GM12878 (cell line): ENCODE data around the gene KCNA2. TPM values are rescaled to one million over a fixed set of nuclear protein-coding genes. Genes with fewer than 3 reads are reported as not detected.

Experiments
- BHLHE40 ChIP-seq, 2 experiments: fragments of 450-650 bp in 1 of 2; IDR thresholded peaks; 2 replicates each; pipeline ENCODE4 v1.6.1; 2011 to 2017; ENCODE audit warnings: low read depth in 2 of 2, borderline replicate concordance in 1 of 2, improper control_type of control experiment in 1 of 2, low read length in 1 of 2, mild to moderate bottlenecking in 1 of 2
- BMI1 ChIP-seq: fragments of 450-650 bp; IDR thresholded peaks from 2 replicates; pipeline ENCODE4 v1.6.1; 2016; ENCODE audit warnings: mild to moderate bottlenecking, moderate library complexity, borderline replicate concordance
- CREB1 ChIP-seq: IDR thresholded peaks from 2 replicates; pipeline ENCODE4 v1.6.1; 2012; ENCODE audit warnings: low read depth, mild to moderate bottlenecking, inconsistent platforms
- CREM ChIP-seq: IDR thresholded peaks from 2 replicates; pipeline ENCODE4 v1.6.1; 2014; ENCODE audit warnings: antibody characterized with exemption, low read depth
- EP300 ChIP-seq, 2 experiments: fragments of 150-350 bp in 1 of 2; IDR thresholded peaks; 2 replicates each; pipeline ENCODE4 v1.6.1; 2011 to 2012; ENCODE audit warnings: low read depth in 2 of 2, low read length in 2 of 2, borderline replicate concordance in 1 of 2, improper control_type of control experiment in 1 of 2, inconsistent platforms in 1 of 2; ENCODE audit not compliant: control insufficient read depth in 1 of 2
- IKZF2 ChIP-seq, 2 experiments: fragments of 450-650 bp; IDR thresholded peaks; 2 replicates each; pipeline ENCODE4 v1.6.1; 2017; ENCODE audit warnings: mild to moderate bottlenecking in 2 of 2, moderate library complexity in 2 of 2
- KAT2A ChIP-seq: conservative IDR thresholded peaks from 2 replicates; pipeline ENCODE4 v1.6.1; 2011; ENCODE audit warnings: low read depth, low read length; ENCODE audit not compliant: control insufficient read depth
- NFYA ChIP-seq: IDR thresholded peaks from 2 replicates; pipeline ENCODE4 v1.6.1; 2011; ENCODE audit warnings: low read depth, mild to moderate bottlenecking, low read length, improper control_type of control experiment, borderline replicate concordance
- NFYB ChIP-seq: IDR thresholded peaks from 2 replicates; pipeline ENCODE4 v1.6.1; 2011; ENCODE audit warnings: low read depth, mild to moderate bottlenecking, low read length, improper control_type of control experiment, moderate library complexity; ENCODE audit not compliant: insufficient read depth
- NR2F1 ChIP-seq: fragments of 450-650 bp; conservative IDR thresholded peaks from 2 replicates; pipeline ENCODE4 v1.6.1; 2017; ENCODE audit warnings: mild to moderate bottlenecking
- PML ChIP-seq: IDR thresholded peaks from 2 replicates; pipeline ENCODE4 v1.6.1; 2012; ENCODE audit warnings: low read length, inconsistent platforms
- RCOR1 ChIP-seq: conservative IDR thresholded peaks from 2 replicates; pipeline ENCODE4 v1.6.1; 2012; ENCODE audit warnings: low read depth, low read length, improper control_type of control experiment
- SMARCA5 ChIP-seq: fragments of 450-650 bp; IDR thresholded peaks from 2 replicates; pipeline ENCODE4 v1.6.1; 2017; ENCODE audit warnings: mild to moderate bottlenecking
- TAF1 ChIP-seq: IDR thresholded peaks from 2 replicates; pipeline ENCODE4 v1.6.1; 2011; ENCODE audit warnings: mild to moderate bottlenecking, low read depth, low read length, borderline replicate concordance
- TCF3 ChIP-seq: IDR thresholded peaks from 2 replicates; pipeline ENCODE4 v1.6.1; 2012; ENCODE audit warnings: low read depth, mild to moderate bottlenecking, low read length, borderline replicate concordance; ENCODE audit not compliant: insufficient read depth
- TCF7 ChIP-seq: IDR thresholded peaks from 2 replicates; pipeline ENCODE4 v1.6.1; 2014; ENCODE audit warnings: antibody characterized with exemption, borderline replicate concordance
- YY1 ChIP-seq: IDR thresholded peaks from 2 replicates; pipeline ENCODE4 v1.6.1; 2011; ENCODE audit warnings: low read depth, mild to moderate bottlenecking, low read length
- ZNF217 ChIP-seq: fragments of 450-650 bp; IDR thresholded peaks from 2 replicates; pipeline ENCODE4 v1.6.1; 2017; ENCODE audit warnings: antibody characterized with exemption, mild to moderate bottlenecking
- ZNF622 ChIP-seq: fragments of 450-650 bp; IDR thresholded peaks from 2 replicates; pipeline ENCODE4 v1.6.1; 2017; ENCODE audit warnings: mild to moderate bottlenecking, inconsistent platforms
- polyA plus RNA-seq, 11 experiments: library from polyadenylated mRNA; depleted of rRNA in 4 of 11; unstranded in 6 of 11; stranded (reverse) in 5 of 11; fragments of >200 nt; fragmentation: Nextera tagmentation in 4 of 11; fragmentation: Illumina TruSeq in 1 of 11; extraction: Ambion mirVana in 4 of 11; extraction: Trizol in 1 of 11; gene quantifications; 1 replicate in 1 of 11; 2 replicates in 10 of 11; pipeline versions ENCODE4 v1.2.1 to v1.2.3, GENCODE V29; 2011 to 2016; ENCODE audit warnings: inconsistent platforms in 2 of 11, missing spikeins in 2 of 11, low read depth in 1 of 11
- total RNA-seq, 4 experiments: library from RNA; depleted of rRNA in 3 of 4; stranded (reverse); fragments of >200 nt in 3 of 4; fragmentation: Illumina TruSeq in 1 of 4; extraction: Trizol in 1 of 4; gene quantifications; 2 replicates each; pipeline versions ENCODE4 v1.2.1 to v1.2.3, GENCODE V29; 2013 to 2021
- TF ChIP-seq, protein P1 (sequence below): fragments of 450-650 bp; IDR thresholded peaks from 2 replicates; pipeline ENCODE4 v1.6.1; 2017; ENCODE audit warnings: borderline replicate concordance
- TF ChIP-seq, protein P2 (sequence below), 3 experiments: IDR thresholded peaks in 2 of 3; conservative IDR thresholded peaks in 1 of 3; 2 replicates each; pipeline ENCODE4 v1.5.1; 2011; ENCODE audit warnings: low read depth in 3 of 3, low read length in 3 of 3, mild to moderate bottlenecking in 3 of 3, control low read depth in 2 of 3, moderate library complexity in 2 of 3, inconsistent platforms in 1 of 3, mixed read lengths in 1 of 3; ENCODE audit not compliant: control insufficient read depth in 2 of 3, insufficient read depth in 1 of 3; ENCODE audit errors: extremely low read depth in 1 of 3
- TF ChIP-seq, protein P3 (sequence below): fragments of 450-650 bp; IDR thresholded peaks from 2 replicates; pipeline ENCODE4 v1.6.1; 2016; ENCODE audit warnings: mild to moderate bottlenecking
- TF ChIP-seq, protein P4 (sequence below): IDR thresholded peaks from 2 replicates; pipeline ENCODE4 v1.6.1; 2011; ENCODE audit warnings: borderline replicate concordance, low read depth, mild to moderate bottlenecking, moderate library complexity, low read length; ENCODE audit not compliant: insufficient read depth, poor library complexity, severe bottlenecking

The KCNA2 gene
- total and polyA plus RNA-seq, 10 of the 15 experiments (the other 5 are each of a cell fraction or from before 2014, with no cell fraction given): 0.02 to 0.56 (median 0.10) TPM; not detected in 2

DNA sequence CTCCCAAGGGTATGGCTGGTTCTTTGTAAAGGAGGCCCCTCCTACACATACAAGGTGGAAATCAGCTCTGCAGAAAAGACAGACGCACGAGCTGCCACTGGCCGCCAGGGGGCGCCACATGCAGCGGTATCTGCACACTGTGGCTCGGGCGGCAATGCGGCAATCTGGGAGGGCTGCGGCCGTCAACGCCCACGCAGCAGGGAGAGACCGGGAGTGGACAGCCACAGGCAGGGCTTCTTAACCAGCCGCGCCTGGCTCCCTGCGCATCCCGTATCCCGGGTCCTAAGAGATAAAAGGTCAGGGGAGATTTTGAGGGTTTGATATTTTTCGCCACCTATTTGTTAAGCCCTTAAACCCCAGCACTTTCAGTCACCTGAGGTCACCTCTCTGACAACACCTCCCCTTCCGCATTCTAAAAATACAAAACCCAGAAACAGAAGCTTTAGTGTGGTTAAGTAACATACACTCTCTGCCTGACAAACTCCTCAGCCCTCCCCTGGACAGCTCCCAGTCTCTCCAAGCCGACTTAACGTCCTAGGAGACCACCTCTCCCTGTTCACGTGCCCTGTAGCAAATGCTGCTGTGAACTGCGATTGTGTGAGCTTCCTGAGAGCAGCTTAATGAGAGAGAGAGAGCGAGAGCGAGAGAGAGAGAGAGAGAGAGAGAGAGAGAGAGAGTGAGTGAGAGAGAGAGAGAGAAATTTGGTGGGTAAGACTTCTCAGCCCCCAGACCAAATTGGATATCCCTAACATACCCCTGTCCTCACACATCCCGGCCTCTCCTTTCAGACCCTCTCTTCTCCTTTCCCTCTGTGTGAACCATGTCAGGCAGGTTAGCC lies 13.5 kb upstream of the KCNA2 start (continued):
- peak; percentile 96 for TF ChIP-seq NR2F1
- TF ChIP-seq BHLHE40 (IDR thresholded peaks at IDR 0.05; ENCODE audit: borderline replicate concordance in 1 of 2, low read depth in 2 of 2, low read length in 1 of 2): peak; percentile 92 to 93; a peak in 3 of 4 replicates
- TF ChIP-seq YY1: peak; percentile 74
- peak; percentile 41; the same call in 1 of the 2 replicates for TF ChIP-seq CREM
- peak; percentile 33; the same call in 1 of the 2 replicates for TF ChIP-seq TAF1
- TF ChIP-seq, protein P1, sequence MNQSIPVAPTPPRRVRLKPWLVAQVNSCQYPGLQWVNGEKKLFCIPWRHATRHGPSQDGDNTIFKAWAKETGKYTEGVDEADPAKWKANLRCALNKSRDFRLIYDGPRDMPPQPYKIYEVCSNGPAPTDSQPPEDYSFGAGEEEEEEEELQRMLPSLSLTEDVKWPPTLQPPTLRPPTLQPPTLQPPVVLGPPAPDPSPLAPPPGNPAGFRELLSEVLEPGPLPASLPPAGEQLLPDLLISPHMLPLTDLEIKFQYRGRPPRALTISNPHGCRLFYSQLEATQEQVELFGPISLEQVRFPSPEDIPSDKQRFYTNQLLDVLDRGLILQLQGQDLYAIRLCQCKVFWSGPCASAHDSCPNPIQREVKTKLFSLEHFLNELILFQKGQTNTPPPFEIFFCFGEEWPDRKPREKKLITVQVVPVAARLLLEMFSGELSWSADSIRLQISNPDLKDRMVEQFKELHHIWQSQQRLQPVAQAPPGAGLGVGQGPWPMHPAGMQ: no peak
- TF ChIP-seq, protein P2, sequence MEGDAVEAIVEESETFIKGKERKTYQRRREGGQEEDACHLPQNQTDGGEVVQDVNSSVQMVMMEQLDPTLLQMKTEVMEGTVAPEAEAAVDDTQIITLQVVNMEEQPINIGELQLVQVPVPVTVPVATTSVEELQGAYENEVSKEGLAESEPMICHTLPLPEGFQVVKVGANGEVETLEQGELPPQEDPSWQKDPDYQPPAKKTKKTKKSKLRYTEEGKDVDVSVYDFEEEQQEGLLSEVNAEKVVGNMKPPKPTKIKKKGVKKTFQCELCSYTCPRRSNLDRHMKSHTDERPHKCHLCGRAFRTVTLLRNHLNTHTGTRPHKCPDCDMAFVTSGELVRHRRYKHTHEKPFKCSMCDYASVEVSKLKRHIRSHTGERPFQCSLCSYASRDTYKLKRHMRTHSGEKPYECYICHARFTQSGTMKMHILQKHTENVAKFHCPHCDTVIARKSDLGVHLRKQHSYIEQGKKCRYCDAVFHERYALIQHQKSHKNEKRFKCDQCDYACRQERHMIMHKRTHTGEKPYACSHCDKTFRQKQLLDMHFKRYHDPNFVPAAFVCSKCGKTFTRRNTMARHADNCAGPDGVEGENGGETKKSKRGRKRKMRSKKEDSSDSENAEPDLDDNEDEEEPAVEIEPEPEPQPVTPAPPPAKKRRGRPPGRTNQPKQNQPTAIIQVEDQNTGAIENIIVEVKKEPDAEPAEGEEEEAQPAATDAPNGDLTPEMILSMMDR (IDR thresholded peaks at IDR 0.05 in 2 of 3, conservative IDR thresholded peaks at IDR 0.05 in 1 of 3; ENCODE audit: control insufficient read depth in 2 of 3, extremely low read depth in 1 of 3, insufficient read depth in 1 of 3, low read depth in 3 of 3, low read length in 3 of 3): peak; percentile 96 to 97 (median 96)
- TF ChIP-seq ZNF622: no peak
- TF ChIP-seq TCF3: 0 out of 2 replicates have a peak, but pooled peaks have one; percentile 40
- TF ChIP-seq EP300 (IDR thresholded peaks at IDR 0.05; ENCODE audit: borderline replicate concordance in 1 of 2, control insufficient read depth in 1 of 2, low read depth in 2 of 2, low read length in 2 of 2): 0 out of 4 replicates have a peak, but pooled peaks of 1 of the 2 experiments have one; percentile 26
- TF ChIP-seq NFYA: no peak
- peak; percentile 28 to 62 for TF ChIP-seq IKZF2 (IDR thresholded peaks at IDR 0.05)
- TF ChIP-seq, protein P3, sequence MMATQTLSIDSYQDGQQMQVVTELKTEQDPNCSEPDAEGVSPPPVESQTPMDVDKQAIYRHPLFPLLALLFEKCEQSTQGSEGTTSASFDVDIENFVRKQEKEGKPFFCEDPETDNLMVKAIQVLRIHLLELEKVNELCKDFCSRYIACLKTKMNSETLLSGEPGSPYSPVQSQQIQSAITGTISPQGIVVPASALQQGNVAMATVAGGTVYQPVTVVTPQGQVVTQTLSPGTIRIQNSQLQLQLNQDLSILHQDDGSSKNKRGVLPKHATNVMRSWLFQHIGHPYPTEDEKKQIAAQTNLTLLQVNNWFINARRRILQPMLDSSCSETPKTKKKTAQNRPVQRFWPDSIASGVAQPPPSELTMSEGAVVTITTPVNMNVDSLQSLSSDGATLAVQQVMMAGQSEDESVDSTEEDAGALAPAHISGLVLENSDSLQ: no peak
- no peak; the same call in 1 of the 2 replicates for TF ChIP-seq CREB1
- TF ChIP-seq NFYB: no peak
- no peak for TF ChIP-seq ZNF217
- TF ChIP-seq SMARCA5: no peak; the same call in 1 of the 2 replicates
- no peak for TF ChIP-seq PML
- no peak for TF ChIP-seq RCOR1
- no peak; the same call in 1 of the 2 replicates for TF ChIP-seq BMI1
- TF ChIP-seq, protein P4, sequence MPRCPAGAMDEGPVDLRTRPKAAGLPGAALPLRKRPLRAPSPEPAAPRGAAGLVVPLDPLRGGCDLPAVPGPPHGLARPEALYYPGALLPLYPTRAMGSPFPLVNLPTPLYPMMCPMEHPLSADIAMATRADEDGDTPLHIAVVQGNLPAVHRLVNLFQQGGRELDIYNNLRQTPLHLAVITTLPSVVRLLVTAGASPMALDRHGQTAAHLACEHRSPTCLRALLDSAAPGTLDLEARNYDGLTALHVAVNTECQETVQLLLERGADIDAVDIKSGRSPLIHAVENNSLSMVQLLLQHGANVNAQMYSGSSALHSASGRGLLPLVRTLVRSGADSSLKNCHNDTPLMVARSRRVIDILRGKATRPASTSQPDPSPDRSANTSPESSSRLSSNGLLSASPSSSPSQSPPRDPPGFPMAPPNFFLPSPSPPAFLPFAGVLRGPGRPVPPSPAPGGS: no peak
- TF ChIP-seq TCF7: no peak
- TF ChIP-seq KAT2A: no peak
